ENCODE data around the gene KCNN3. TPM values are rescaled to one million over a fixed set of nuclear protein-coding genes. Genes with fewer than 3 reads are reported as not detected.
"Not testable (repeated sequence)": the region's sequence is repeated elsewhere in the genome, so short reads cannot be mapped to it uniquely, and the experiment has no call there.

KCNN3 gene
- 0.06 TPM for polyA plus RNA-seq (2013, experiment 1 of 2; ENCODE audit: insufficient read length)
- 0.07 TPM for polyA plus RNA-seq (2013, experiment 2 of 2; ENCODE audit: insufficient read length)

DNA sequence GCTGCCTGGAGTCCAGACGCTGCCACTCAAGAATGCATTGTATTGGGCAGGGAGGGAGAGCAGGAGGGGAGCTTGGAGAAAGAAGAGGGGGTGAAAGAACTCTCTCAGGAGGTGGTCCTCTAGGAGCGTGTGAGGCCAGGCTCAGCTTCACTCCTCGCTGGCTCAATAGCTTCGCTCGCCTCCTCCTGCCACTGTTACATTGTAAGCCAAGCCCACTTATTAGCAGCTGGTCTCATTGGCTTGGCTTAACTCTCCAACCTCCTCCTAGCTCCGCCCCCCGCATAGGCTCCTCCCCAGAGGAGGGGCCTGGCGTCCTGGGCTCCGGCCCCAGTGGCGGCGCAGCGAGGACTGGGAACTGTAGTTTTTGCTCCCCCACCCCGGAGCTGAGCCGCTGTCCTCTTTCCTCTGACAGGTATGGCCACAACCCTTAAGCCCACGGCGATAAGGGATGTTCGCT, at the start of gene KCNN3:
KCNN3 (minus strand) TSS at position 167 of the 457 bp plus-strand sequence. CDS start 317 bp downstream, outside the sequence.
- peak; percentile 88 for DNase-seq

GRCh38 chr1:154913273-154913672, 43.2 kb upstream of the KCNN3 start:
- DNase-seq: no peak

- no peak for DNase-seq
Measured at GRCh38 chr1:154912755-154913154, 42.7 kb upstream of the KCNN3 start.

- no peak for DNase-seq
Measured at GRCh38 chr1:154911691-154912550, 41.8 kb upstream of the KCNN3 start.

DNA sequence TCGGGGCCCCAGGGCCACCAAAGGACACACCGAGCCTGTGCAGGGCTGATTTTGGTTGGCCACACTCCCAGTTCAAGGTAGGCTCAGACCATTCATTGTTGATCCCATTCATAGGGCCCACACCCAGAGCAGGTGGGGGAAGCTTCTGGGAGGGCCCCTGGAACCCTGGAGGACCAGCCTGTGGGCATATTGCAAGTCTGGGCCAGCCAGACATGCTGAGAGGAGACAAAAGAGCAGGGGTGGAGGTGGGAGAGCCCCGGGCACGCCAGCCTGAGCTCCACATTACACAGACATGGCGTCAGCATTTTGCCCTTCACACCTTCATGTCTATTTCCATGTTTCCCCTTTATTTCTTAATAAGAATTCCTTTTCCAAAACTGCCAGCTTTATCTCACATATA, 40.8 kb upstream of the KCNN3 start:
- DNase-seq: no peak

- no peak for DNase-seq
Measured at GRCh38 chr1:154908937-154909336, 38.9 kb upstream of the KCNN3 start.

DNA sequence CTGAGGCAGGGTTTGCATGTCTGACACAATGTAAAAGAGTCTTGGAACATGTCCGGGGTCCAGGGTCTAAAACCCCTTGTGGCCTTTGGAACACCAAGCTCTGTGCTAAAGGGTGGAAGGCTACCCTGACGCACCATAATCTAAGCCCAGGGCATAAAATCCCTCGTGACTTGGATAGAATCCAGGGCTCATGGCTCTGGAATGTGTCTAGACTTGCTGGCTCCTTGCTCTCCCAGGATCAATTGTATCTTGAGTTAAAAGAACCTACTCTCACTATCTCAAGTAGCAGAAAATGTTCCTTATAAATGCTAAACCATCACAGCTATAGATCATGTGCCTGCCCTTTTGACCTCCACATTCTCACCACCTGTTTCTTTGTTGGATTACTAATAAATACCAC, 38.0 kb upstream of the KCNN3 start:
- DNase-seq: not testable (repeated sequence)

GRCh38 chr1:154906621-154907081, 36.6 kb upstream of the KCNN3 start:
- peak; percentile 8 for DNase-seq

GRCh38 chr1:154902938-154903566, 33.0 kb upstream of the KCNN3 start:
- no peak for DNase-seq

DNA sequence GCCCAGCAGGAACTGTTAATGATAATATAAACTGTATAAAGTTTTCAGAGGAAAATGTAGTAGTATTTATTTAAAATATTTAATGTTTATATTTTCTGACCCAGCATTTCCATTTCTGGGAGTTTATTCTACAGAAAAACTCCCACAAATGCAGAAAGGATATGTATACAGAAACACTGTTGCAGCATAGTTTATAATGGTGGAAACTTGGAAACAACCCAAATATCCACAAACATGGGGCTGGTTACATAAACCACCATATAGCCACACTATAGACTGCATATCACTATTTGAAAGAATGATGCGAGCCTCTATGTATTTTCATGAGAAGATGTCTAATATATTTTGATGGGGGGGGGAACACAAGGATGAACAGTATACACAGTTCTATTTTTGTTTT, 31.5 kb upstream of the KCNN3 start:
- DNase-seq: no peak

- DNase-seq: no peak
Measured at GRCh38 chr1:154899041-154899440, 29.0 kb upstream of the KCNN3 start.

DNA sequence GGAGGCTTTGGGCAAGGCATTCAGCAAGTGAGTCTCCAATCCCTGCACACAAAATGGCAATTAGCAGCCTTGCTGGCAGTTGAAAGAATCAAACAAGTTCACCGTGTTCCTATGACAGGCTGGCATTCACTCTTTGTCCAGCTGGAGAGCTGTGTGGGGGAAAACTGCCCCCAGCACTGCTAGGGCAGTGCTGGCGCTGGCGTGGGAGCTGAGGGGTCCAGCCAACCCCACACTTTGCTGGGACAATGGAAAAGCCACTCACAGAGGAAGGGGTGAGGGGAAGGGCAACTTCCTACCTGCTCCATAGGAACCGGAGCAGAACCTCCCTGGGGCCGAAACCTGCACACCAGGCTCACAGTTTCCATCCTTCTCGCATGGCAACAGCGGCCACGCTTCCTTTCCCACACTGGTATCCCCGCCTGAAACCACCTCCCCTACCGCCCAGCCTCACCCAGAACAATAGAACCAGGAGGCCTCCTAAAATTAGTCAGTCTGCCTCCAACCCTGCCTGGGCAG, 26.7 kb upstream of the KCNN3 start:
- DNase-seq: no peak

- no peak for DNase-seq
Measured at GRCh38 chr1:154895798-154896197, 25.7 kb upstream of the KCNN3 start.

GRCh38 chr1:154891452-154891851, 21.4 kb upstream of the KCNN3 start:
- DNase-seq: no peak

- no peak for DNase-seq
Measured at GRCh38 chr1:154888757-154889156, 18.7 kb upstream of the KCNN3 start.

GRCh38 chr1:154886281-154887015, 16.4 kb upstream of the KCNN3 start:
- peak; percentile 42 for DNase-seq

DNA sequence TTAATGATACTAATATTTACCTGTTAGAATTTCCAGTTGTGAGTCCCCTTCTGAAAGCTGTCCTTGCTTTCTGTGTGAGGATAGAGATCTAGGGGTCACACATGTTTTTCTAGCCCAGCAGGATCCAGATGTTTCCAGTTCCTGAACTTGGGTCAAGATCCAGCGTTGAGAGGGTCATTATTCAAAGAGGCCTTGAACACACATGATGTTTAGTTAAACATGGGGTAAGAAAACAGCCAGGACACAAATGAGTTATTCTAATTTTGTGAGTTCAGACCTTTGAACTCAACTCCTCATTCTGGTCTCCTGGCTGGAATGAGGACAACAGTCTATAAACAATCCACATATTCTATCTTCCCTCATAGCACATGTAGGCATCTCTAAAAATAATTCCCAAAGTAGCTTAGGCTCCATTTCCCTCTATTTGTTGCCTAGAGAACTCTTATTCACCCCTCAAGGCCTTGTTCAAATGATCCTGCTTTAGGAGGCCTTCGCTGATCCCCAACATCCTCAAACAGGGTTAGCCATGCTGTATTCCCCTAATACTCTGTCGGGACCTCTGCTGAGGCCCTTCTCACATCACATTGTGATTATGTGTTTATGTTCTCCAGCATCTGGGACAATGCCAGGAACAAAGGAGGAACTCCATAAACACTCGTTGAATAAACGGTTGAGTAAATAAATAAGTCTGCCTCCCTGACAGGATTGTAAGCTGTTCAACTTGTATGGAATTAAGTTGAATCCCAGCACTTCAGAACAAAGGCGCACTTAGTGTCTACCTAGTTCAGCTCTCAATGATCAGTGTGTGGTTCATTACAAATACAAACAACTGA, 15.0 kb upstream of the KCNN3 start:
- DNase-seq: no peak

DNA sequence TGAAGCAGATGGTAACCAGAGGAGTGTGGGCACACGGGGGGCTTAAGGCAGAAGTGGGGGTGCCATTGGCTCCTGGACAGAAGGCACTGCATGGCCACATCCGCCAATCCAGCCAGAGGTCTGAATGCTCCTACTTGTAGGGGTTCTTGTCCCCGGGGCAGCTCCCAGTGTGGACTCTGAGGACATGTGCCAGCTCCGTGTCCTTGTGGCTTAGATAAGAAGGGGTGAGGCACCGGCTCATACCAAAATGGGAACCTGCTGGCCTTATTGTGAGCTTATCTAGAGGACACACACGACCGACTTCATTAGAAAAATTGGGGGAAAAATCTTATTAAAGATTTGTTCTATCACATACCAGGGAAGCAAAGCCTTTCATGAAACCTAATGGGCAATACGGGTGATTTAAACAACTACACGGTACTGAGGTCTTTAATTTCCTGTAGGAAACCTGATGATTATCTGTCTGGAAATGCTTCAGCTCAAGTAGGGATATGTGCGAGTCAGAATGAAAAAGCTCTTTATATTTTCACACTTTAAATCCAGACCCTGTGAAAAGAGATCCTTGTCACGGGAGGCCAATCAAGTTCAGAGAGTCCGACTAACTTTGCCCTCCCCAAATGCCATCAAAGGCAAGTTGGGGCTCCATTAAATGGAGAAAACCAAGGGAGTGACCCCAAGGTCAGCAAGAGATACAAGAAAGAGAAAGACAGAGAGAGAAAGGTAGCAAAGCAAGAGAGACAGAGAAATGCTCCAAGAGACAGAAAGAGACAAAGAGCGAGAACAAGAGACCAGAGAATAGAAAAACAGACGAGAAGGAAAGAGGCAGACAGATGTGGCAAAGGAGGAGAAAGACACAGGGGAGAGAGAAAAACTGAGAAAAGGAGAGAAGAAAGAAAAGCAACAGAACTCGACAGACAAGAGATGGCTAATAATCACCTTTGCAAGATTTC, 14.1 kb upstream of the KCNN3 start:
- no peak for DNase-seq

DNA sequence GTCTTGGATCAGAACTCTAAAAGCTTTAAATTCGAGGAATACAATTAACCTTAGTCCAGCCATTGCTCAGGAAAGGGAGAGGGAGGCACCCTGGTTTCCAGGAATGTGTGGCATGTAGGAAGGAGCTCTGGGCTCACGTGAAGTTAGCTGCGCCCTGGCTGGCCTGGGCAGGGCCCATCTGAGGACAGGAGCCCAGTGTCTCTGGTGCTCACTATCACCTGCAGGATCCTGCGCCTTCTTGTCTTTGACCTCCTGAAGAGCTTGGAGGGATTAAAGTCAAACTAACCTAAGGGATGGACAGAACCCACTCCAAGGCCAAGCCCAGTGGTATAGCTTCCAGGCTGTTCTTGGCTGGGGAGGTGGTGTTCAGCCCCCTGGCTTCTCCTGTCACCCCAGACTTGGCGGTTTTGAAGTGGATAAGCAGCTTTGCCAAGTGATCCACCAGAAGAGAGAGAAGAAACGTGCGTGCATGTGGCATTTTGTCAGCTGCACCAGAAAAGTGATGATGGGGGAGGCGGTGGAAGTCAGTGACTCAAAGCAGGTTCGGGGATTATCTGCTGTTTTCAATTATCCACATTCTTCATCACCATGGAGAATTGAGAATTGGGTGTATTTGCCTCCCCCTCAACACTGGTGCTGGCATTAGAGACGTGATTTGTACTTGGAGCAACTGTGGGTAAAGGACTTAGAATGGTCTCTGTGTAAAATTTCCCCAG, 11.9 kb upstream of the KCNN3 start:
- no peak for DNase-seq

DNA sequence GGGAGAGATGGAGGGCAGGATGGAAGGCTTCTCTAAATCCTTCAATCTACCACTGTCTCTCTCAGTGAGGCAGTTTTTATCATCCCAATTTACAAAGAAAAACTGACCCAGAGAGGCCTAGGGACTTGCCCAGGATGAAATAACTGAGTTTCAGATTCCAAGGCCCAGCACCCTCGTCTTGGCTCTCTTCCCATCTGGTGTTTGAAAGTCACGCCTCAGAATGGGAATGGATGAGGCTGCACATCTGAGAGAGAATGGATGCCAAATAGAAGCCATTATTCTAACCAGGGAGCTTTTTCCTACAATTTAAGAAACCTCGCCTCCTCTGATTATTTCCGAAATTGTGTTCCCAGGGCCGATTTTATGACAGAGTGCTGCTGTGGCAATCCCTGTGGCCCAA, 10.6 kb upstream of the KCNN3 start:
- no peak for DNase-seq

All from fibroblast of skin of back (primary cell).